ENCODE measurements around the gene RNF152. TPM values are rescaled to one million over a fixed set of nuclear protein-coding genes. Genes with fewer than 3 reads are reported as not detected.

RNF152 gene
- total RNA-seq, 1 donor from 2014 or later: 4.1 TPM

- no peak overlapping the region for H3K4me3 Mint-ChIP-seq (ENCODE audit: unreplicated experiment)
- H3K36me3 Mint-ChIP-seq (ENCODE audit: low read depth, unreplicated experiment): no peaks in the 10 kb centered on the region
Observed at GRCh38 chr18:61844726-61845125, 48.1 kb downstream of the RNF152 start.

GRCh38 chr18:61842146-61842545, 50.7 kb downstream of the RNF152 start:
- peaks cover 4% of the 10 kb centered on the region for H3K27me3 Mint-ChIP-seq (ENCODE audit: unreplicated experiment)
- no peak for TF ChIP-seq CTCF (IDR thresholded peaks at IDR 0.05; ENCODE audit: unreplicated experiment)
- H3K4me1 Mint-ChIP-seq (ENCODE audit: unreplicated experiment): no peaks in the 10 kb centered on the region
- no peak for DNase-seq (ENCODE audit: low spot score)
- H3K36me3 Mint-ChIP-seq (ENCODE audit: low read depth, unreplicated experiment): no peaks in the 10 kb centered on the region
- H3K4me3 Mint-ChIP-seq (ENCODE audit: unreplicated experiment): no peak overlapping the region
- H3K9me3 Mint-ChIP-seq (ENCODE audit: unreplicated experiment): peaks cover 4% of the 10 kb centered on the region
- no peak overlapping the region for H3K27ac Mint-ChIP-seq (ENCODE audit: unreplicated experiment)

More at GRCh38 chr18:61844726-61845125, 48.1 kb downstream of the RNF152 start:
- no peak for DNase-seq (ENCODE audit: low spot score)
- no peak overlapping the region for H3K27ac Mint-ChIP-seq (ENCODE audit: unreplicated experiment)
- no peak for TF ChIP-seq CTCF (IDR thresholded peaks at IDR 0.05; ENCODE audit: unreplicated experiment)
- peaks cover 4% of the 10 kb centered on the region for H3K9me3 Mint-ChIP-seq (ENCODE audit: unreplicated experiment)
- no peaks in the 10 kb centered on the region for H3K4me1 Mint-ChIP-seq (ENCODE audit: unreplicated experiment)
- H3K27me3 Mint-ChIP-seq (ENCODE audit: unreplicated experiment): no peaks in the 10 kb centered on the region

- H3K27me3 Mint-ChIP-seq (ENCODE audit: unreplicated experiment): peaks cover 4% of the 10 kb centered on the region
- no peaks in the 10 kb centered on the region for H3K36me3 Mint-ChIP-seq (ENCODE audit: low read depth, unreplicated experiment)
- no peak overlapping the region for H3K4me3 Mint-ChIP-seq (ENCODE audit: unreplicated experiment)
- H3K9me3 Mint-ChIP-seq (ENCODE audit: unreplicated experiment): peaks cover 4% of the 10 kb centered on the region
- no peak for DNase-seq (ENCODE audit: low spot score)
- no peak overlapping the region for H3K27ac Mint-ChIP-seq (ENCODE audit: unreplicated experiment)
- no peaks in the 10 kb centered on the region for H3K4me1 Mint-ChIP-seq (ENCODE audit: unreplicated experiment)
- no peak for TF ChIP-seq CTCF (IDR thresholded peaks at IDR 0.05; ENCODE audit: unreplicated experiment)
Observed at GRCh38 chr18:61841706-61842105, 51.1 kb downstream of the RNF152 start.

- H3K27me3 Mint-ChIP-seq (ENCODE audit: unreplicated experiment): peaks cover 4% of the 10 kb centered on the region
- no peaks in the 10 kb centered on the region for H3K4me1 Mint-ChIP-seq (ENCODE audit: unreplicated experiment)
- H3K36me3 Mint-ChIP-seq (ENCODE audit: low read depth, unreplicated experiment): no peaks in the 10 kb centered on the region
- no peak for DNase-seq (ENCODE audit: low spot score)
- H3K4me3 Mint-ChIP-seq (ENCODE audit: unreplicated experiment): no peak overlapping the region
- no peak for TF ChIP-seq CTCF (IDR thresholded peaks at IDR 0.05; ENCODE audit: unreplicated experiment)
- H3K9me3 Mint-ChIP-seq (ENCODE audit: unreplicated experiment): no peaks in the 10 kb centered on the region
- no peak overlapping the region for H3K27ac Mint-ChIP-seq (ENCODE audit: unreplicated experiment)
Observed at GRCh38 chr18:61840324-61840723, 52.5 kb downstream of the RNF152 start.

GRCh38 chr18:61838521-61838920, 54.3 kb downstream of the RNF152 start:
- no peak overlapping the region for H3K27ac Mint-ChIP-seq (ENCODE audit: unreplicated experiment)

More at GRCh38 chr18:61838521-61838920, 54.3 kb downstream of the RNF152 start:
- H3K4me1 Mint-ChIP-seq (ENCODE audit: unreplicated experiment): peaks cover 8% of the 10 kb centered on the region
- peaks cover 4% of the 10 kb centered on the region for H3K27me3 Mint-ChIP-seq (ENCODE audit: unreplicated experiment)
- H3K4me3 Mint-ChIP-seq (ENCODE audit: unreplicated experiment): no peak overlapping the region
- no peak for TF ChIP-seq CTCF (IDR thresholded peaks at IDR 0.05; ENCODE audit: unreplicated experiment)
- no peaks in the 10 kb centered on the region for H3K36me3 Mint-ChIP-seq (ENCODE audit: low read depth, unreplicated experiment)
- no peak for DNase-seq (ENCODE audit: low spot score)
- no peaks in the 10 kb centered on the region for H3K9me3 Mint-ChIP-seq (ENCODE audit: unreplicated experiment)

Data from endothelial cell (in vitro differentiated cells).